Keratinocyte (primary cell): ENCODE data around the gene AHRR. TPM values are rescaled to one million over a fixed set of nuclear protein-coding genes. Genes with fewer than 3 reads are reported as not detected.

Experiments
- DNase-seq: peaks from one replicate; pipeline ENCODE4 v3.0.0-alpha.2; 2011; ENCODE audit warnings: low read depth, missing footprints, low spot score
- FAIRE-seq: peaks from 2 replicates; lab custom pipeline; 2011; peaks lifted over from hg19 to GRCh38; lab: Jason Lieb, UNC
- H2AFZ ChIP-seq: 2 replicates; pipeline ENCODE4 v1.6.0; 2012; ENCODE audit warnings: low read length, control low read depth, inconsistent platforms; ENCODE audit not compliant: control insufficient read depth
- H3K27ac ChIP-seq: 2 replicates; pipeline ENCODE4 v1.5.1; 2011; ENCODE audit warnings: low read length; ENCODE audit not compliant: control insufficient read depth, insufficient read depth
- H3K27me3 ChIP-seq: 3 replicates; pipeline ENCODE4 v1.6.0; 2011; ENCODE audit warnings: low read length; ENCODE audit not compliant: control insufficient read depth, insufficient read depth; ENCODE audit errors: extremely low read depth
- H3K36me3 ChIP-seq, 2 experiments: 2 replicates in 1 of 2; 3 replicates in 1 of 2; pipeline ENCODE4 v1.5.1; 2011; ENCODE audit warnings: low read length in 2 of 2, mild to moderate bottlenecking in 1 of 2; ENCODE audit not compliant: control insufficient read depth in 2 of 2, insufficient read depth in 2 of 2; ENCODE audit errors: extremely low read depth in 1 of 2
- H3K4me1 ChIP-seq: 3 replicates; pipeline ENCODE4 v1.5.1; 2011; ENCODE audit warnings: low read length; ENCODE audit not compliant: control insufficient read depth, insufficient read depth; ENCODE audit errors: extremely low read depth
- H3K4me2 ChIP-seq: 3 replicates; pipeline ENCODE4 v1.6.0; 2011; ENCODE audit warnings: low read depth, low read length; ENCODE audit not compliant: control insufficient read depth, insufficient read depth; ENCODE audit errors: extremely low read depth
- H3K4me3 ChIP-seq, 3 experiments: fragments of 200-600 bp in 1 of 3; sonication (generic) in 1 of 3; 2 replicates in 2 of 3; 3 replicates in 1 of 3; pipeline ENCODE4 v1.5.1; 2011 to 2016; ENCODE audit warnings: low read length in 3 of 3, mild to moderate bottlenecking in 3 of 3, control low read depth in 2 of 3, inconsistent platforms in 1 of 3, low read depth in 1 of 3, mixed read lengths in 1 of 3, mixed run types in 1 of 3, moderate library complexity in 1 of 3; ENCODE audit not compliant: control insufficient read depth in 2 of 3, insufficient read depth in 2 of 3; ENCODE audit errors: extremely low read depth in 1 of 3
- H3K79me2 ChIP-seq: 2 replicates; pipeline ENCODE4 v1.6.0; 2012; ENCODE audit warnings: low read length; ENCODE audit not compliant: control insufficient read depth, insufficient read depth
- H3K9ac ChIP-seq: 3 replicates; pipeline ENCODE4 v1.6.0; 2011; ENCODE audit warnings: low read length; ENCODE audit not compliant: control insufficient read depth, insufficient read depth; ENCODE audit errors: extremely low read depth
- H3K9me1 ChIP-seq: 3 replicates; pipeline ENCODE4 v1.6.0; 2011; ENCODE audit warnings: low read length; ENCODE audit not compliant: control insufficient read depth, insufficient read depth; ENCODE audit errors: extremely low read depth
- H3K9me3 ChIP-seq: 2 replicates; pipeline ENCODE4 v1.5.1; 2012; ENCODE audit warnings: low read depth, low read length; ENCODE audit not compliant: control insufficient read depth
- H4K20me1 ChIP-seq: 3 replicates; pipeline ENCODE4 v1.6.0; 2011; ENCODE audit warnings: low read length; ENCODE audit not compliant: control insufficient read depth, insufficient read depth; ENCODE audit errors: extremely low read depth
- CTCF ChIP-seq, 3 experiments: IDR thresholded peaks in 1 of 3; conservative IDR thresholded peaks in 1 of 3; optimal IDR thresholded peaks in 1 of 3; 2 replicates in 2 of 3; 3 replicates in 1 of 3; pipeline versions ENCODE3 to v1.5.1; 2011; ENCODE audit warnings: low read length in 3 of 3, mild to moderate bottlenecking in 3 of 3, moderate library complexity in 2 of 3, control low read depth in 1 of 3, inconsistent platforms in 1 of 3; ENCODE audit not compliant: insufficient read depth in 2 of 3; ENCODE audit errors: extremely low read depth in 1 of 3
- EZH2 ChIP-seq: IDR thresholded peaks from one replicate; pipeline ENCODE4 v1.6.1; 2012; ENCODE audit warnings: inconsistent platforms, mild to moderate bottlenecking, low read length, moderate library complexity
- dilution Hi-C: fragments of 300-500 bp; cut with MboI; formaldehyde crosslinking; loops from one replicate; pipeline ENCODE4 v1.7.0; 2020; ENCODE audit warnings: low sequenced_read_pairs; ENCODE audit not compliant: extremely low pct_ligation_motif_present
- polyA plus RNA-seq, 5 experiments: library from polyadenylated mRNA; depleted of rRNA in 3 of 5; stranded (reverse) in 3 of 5; stranded (forward) in 1 of 5; unstranded in 1 of 5; fragments of >200 nt; gene quantifications; 1 replicate in 1 of 5; 2 replicates in 3 of 5; 3 replicates in 1 of 5; pipeline versions ENCODE4 v1.2.1 to v1.2.3, GENCODE V29; 2011 to 2012; ENCODE audit warnings: missing spikeins in 2 of 5, low read depth in 1 of 5, low replicate concordance in 1 of 5

AHRR gene
- polyA plus RNA-seq, 1 donor (not counting 4 experiments of a cell fraction or from before 2014, with no cell fraction given): 0.24 TPM

GRCh38 chr5:469752-470483, 148.4 kb downstream of the AHRR start:
- no peak for DNase-seq
- Histone ChIP-seq H3K27ac (no peak overlapping the region), H3K4me3 (no peak overlapping the region), H3K36me3 (peaks cover 0 to 7% of the 10 kb centered on the region in 2 experiments), H4K20me1 (no peaks in the 10 kb centered on the region), H3K9ac (no peak overlapping the region), H3K9me1 (no peaks in the 10 kb centered on the region), H2AFZ (no peak overlapping the region), H3K79me2 (peaks cover 16% of the 10 kb centered on the region), H3K4me2 (no peak overlapping the region), H3K9me3 (no peaks in the 10 kb centered on the region), H3K27me3 (peaks cover under 1% of the 10 kb centered on the region), H3K4me1 (peaks cover 17% of the 10 kb centered on the region)
- no peak for FAIRE-seq
- dilution Hi-C loops: no loop called here
- no peak for TF ChIP-seq EZH2

- Histone ChIP-seq H2AFZ (no peak overlapping the region), H3K9me1 (no peaks in the 10 kb centered on the region), H3K9ac (no peak overlapping the region), H3K27ac (no peak overlapping the region), H3K4me1 (peaks cover 18% of the 10 kb centered on the region), H3K4me3 (no peak overlapping the region), H3K9me3 (no peaks in the 10 kb centered on the region), H3K4me2 (peak overlapping the region; percentile 84), H3K27me3 (peaks cover 13% of the 10 kb centered on the region), H4K20me1 (no peaks in the 10 kb centered on the region), H3K79me2 (peaks cover 16% of the 10 kb centered on the region), H3K36me3 (peaks cover 0 to 5% of the 10 kb centered on the region in 2 experiments)
- no peak for TF ChIP-seq CTCF (optimal IDR thresholded peaks at IDR 0.05 in 1 of 3, IDR thresholded peaks at IDR 0.05 in 1 of 3, conservative IDR thresholded peaks at IDR 0.05 in 1 of 3; ENCODE audit: extremely low read depth in 1 of 3, insufficient read depth in 2 of 3, low read length in 3 of 3)
- no peak for TF ChIP-seq EZH2
- DNase-seq: no peak
- dilution Hi-C loops: no loop called here
- no peak for FAIRE-seq
These were observed 149.6 kb downstream of the AHRR start for GRCh38 chr5:470961-471749.
